HG03196 (cell line): ENCODE data around the gene PIGX.

Source experiments
- ATAC-seq: cut with Tn5 transposase; IDR thresholded peaks from one replicate; pipeline ENCODE4 v1.9.1; 2021; ENCODE audit not compliant: unreplicated experiment

The PIGX gene

GRCh38 chr3:196754091-196754981 lies 42.2 kb downstream of the PIGX start:
- ATAC-seq, result no peak

- ATAC-seq, result no peak
Observed at GRCh38 chr3:196756732-196757131, 44.6 kb downstream of the PIGX start.

- no peak for ATAC-seq
Observed at GRCh38 chr3:196757876-196758739, 45.9 kb downstream of the PIGX start.

- ATAC-seq, result no peak
Observed at GRCh38 chr3:196763179-196763578, 51.0 kb downstream of the PIGX start.

- no peak for ATAC-seq
Observed at GRCh38 chr3:196765454-196765853, 53.3 kb downstream of the PIGX start.

GRCh38 chr3:196771067-196771466 lies 58.9 kb downstream of the PIGX start:
- ATAC-seq, result no peak

- no peak for ATAC-seq
Observed at GRCh38 chr3:196772102-196772501, 59.9 kb downstream of the PIGX start.

GRCh38 chr3:196772897-196773296 lies 60.7 kb downstream of the PIGX start:
- no peak for ATAC-seq

- no peak for ATAC-seq
Observed at GRCh38 chr3:196774191-196774820, 62.1 kb downstream of the PIGX start.

- ATAC-seq, result no peak
Observed at GRCh38 chr3:196774848-196775422, 62.8 kb downstream of the PIGX start.

GRCh38 chr3:196775938-196776337 lies 63.8 kb downstream of the PIGX start:
- no peak for ATAC-seq

- ATAC-seq, result no peak
Observed at GRCh38 chr3:196777836-196778235, 65.7 kb downstream of the PIGX start.

GRCh38 chr3:196778755-196779154 lies 66.6 kb downstream of the PIGX start:
- no peak for ATAC-seq

GRCh38 chr3:196782511-196782910 lies 70.3 kb downstream of the PIGX start:
- no peak for ATAC-seq
